ENCODE results near the gene TMEM140. TPM values are rescaled to one million over a fixed set of nuclear protein-coding genes. Genes with fewer than 3 reads are reported as not detected.

The TMEM140 gene
- total and polyA plus RNA-seq, 9 of the 15 experiments (the other 6 are each of a cell fraction or from before 2014, with no cell fraction given) = 0.03 to 0.82 (median 0.23) TPM

DNA sequence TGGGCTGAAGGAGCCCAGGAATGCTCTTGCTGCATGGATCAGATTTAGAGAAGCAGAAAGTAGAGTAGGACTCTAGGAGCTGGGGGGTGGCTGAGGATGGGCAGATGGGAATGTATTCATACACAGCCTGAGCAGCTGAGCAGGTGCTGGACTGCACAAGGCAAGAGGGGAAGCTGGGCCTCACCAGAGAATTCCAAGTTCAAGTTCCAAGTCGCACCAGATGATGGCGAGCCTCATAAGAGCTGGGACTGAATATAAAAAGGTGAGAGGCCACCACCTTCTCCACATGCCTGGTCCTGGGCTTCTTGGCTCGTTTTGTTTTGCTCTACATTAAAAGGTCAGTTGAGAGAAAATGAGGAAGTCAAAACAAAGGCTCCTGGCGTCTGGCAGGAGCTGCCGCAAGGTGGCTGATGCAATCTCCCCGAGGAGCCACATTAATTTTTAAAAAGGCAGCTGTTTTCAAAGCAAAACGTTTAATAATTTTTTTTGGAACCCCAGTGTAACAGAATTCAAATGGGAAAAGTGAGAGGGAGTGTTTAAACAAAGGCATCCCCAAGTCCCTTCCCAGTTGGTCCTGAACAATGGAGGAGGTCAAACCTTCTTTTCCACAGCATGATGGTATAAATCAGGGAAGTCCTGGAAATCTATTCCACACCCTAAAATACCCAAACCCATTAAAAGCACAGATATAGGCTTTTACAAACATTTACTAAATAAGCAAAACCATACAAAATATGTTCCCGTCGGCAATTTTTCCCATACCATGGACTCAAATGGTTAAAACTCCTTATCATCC lies 13.2 kb downstream of the TMEM140 start (continued):
- TF ChIP-seq, protein P1, sequence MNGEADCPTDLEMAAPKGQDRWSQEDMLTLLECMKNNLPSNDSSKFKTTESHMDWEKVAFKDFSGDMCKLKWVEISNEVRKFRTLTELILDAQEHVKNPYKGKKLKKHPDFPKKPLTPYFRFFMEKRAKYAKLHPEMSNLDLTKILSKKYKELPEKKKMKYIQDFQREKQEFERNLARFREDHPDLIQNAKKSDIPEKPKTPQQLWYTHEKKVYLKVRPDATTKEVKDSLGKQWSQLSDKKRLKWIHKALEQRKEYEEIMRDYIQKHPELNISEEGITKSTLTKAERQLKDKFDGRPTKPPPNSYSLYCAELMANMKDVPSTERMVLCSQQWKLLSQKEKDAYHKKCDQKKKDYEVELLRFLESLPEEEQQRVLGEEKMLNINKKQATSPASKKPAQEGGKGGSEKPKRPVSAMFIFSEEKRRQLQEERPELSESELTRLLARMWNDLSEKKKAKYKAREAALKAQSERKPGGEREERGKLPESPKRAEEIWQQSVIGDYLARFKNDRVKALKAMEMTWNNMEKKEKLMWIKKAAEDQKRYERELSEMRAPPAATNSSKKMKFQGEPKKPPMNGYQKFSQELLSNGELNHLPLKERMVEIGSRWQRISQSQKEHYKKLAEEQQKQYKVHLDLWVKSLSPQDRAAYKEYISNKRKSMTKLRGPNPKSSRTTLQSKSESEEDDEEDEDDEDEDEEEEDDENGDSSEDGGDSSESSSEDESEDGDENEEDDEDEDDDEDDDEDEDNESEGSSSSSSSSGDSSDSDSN (IDR thresholded peaks at IDR 0.05; ENCODE audit: borderline replicate concordance in 1 of 2, low read depth in 2 of 2, low read length in 2 of 2) = no peak
- TF ChIP-seq ZNF507 (tag; conservative IDR thresholded peaks at IDR 0.05) = no peak
- no peak for TF ChIP-seq ZNF695 (CRISPR knock-in tag; IDR thresholded peaks at IDR 0.05)
- TF ChIP-seq EGR1 (conservative IDR thresholded peaks at IDR 0.05) = no peak
- TF ChIP-seq BRF1 (IDR thresholded peaks at IDR 0.05; ENCODE audit: borderline replicate concordance, extremely low read depth, insufficient read length) = no peak
- TF ChIP-seq, protein P2, sequence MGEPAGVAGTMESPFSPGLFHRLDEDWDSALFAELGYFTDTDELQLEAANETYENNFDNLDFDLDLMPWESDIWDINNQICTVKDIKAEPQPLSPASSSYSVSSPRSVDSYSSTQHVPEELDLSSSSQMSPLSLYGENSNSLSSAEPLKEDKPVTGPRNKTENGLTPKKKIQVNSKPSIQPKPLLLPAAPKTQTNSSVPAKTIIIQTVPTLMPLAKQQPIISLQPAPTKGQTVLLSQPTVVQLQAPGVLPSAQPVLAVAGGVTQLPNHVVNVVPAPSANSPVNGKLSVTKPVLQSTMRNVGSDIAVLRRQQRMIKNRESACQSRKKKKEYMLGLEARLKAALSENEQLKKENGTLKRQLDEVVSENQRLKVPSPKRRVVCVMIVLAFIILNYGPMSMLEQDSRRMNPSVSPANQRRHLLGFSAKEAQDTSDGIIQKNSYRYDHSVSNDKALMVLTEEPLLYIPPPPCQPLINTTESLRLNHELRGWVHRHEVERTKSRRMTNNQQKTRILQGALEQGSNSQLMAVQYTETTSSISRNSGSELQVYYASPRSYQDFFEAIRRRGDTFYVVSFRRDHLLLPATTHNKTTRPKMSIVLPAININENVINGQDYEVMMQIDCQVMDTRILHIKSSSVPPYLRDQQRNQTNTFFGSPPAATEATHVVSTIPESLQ (CRISPR knock-in tag; IDR thresholded peaks at IDR 0.05) = peak; percentile 64; the same call in 1 of the 2 replicates
- TF ChIP-seq SMARCA4 (IDR thresholded peaks at IDR 0.05) = peak; percentile 50
- TF ChIP-seq, protein P3, sequence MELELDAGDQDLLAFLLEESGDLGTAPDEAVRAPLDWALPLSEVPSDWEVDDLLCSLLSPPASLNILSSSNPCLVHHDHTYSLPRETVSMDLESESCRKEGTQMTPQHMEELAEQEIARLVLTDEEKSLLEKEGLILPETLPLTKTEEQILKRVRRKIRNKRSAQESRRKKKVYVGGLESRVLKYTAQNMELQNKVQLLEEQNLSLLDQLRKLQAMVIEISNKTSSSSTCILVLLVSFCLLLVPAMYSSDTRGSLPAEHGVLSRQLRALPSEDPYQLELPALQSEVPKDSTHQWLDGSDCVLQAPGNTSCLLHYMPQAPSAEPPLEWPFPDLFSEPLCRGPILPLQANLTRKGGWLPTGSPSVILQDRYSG (tag; conservative IDR thresholded peaks at IDR 0.05; ENCODE audit: low read depth) = peak; percentile 56; the same call in 1 of the 2 replicates
- TF ChIP-seq, protein P4, sequence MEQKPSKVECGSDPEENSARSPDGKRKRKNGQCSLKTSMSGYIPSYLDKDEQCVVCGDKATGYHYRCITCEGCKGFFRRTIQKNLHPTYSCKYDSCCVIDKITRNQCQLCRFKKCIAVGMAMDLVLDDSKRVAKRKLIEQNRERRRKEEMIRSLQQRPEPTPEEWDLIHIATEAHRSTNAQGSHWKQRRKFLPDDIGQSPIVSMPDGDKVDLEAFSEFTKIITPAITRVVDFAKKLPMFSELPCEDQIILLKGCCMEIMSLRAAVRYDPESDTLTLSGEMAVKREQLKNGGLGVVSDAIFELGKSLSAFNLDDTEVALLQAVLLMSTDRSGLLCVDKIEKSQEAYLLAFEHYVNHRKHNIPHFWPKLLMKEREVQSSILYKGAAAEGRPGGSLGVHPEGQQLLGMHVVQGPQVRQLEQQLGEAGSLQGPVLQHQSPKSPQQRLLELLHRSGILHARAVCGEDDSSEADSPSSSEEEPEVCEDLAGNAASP (IDR thresholded peaks at IDR 0.05) = no peak
- TF ChIP-seq FIP1L1 (IDR thresholded peaks at IDR 0.05; ENCODE audit: low read depth, low read length, poor library complexity, severe bottlenecking) = no peak
- TF ChIP-seq, protein P5, sequence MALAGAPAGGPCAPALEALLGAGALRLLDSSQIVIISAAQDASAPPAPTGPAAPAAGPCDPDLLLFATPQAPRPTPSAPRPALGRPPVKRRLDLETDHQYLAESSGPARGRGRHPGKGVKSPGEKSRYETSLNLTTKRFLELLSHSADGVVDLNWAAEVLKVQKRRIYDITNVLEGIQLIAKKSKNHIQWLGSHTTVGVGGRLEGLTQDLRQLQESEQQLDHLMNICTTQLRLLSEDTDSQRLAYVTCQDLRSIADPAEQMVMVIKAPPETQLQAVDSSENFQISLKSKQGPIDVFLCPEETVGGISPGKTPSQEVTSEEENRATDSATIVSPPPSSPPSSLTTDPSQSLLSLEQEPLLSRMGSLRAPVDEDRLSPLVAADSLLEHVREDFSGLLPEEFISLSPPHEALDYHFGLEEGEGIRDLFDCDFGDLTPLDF (CRISPR knock-in tag; IDR thresholded peaks at IDR 0.05) = no peak
- TF ChIP-seq MEF2D (tag; conservative IDR thresholded peaks at IDR 0.05; ENCODE audit: low read depth) = peak; percentile 55

Data from K562 (cell line).